ENCODE results near the gene GPR34. TPM values are rescaled to one million over a fixed set of nuclear protein-coding genes. Genes with fewer than 3 reads are reported as not detected.

GPR34 gene
- total RNA-seq, 1 donor from 2014 or later, result not detected

DNA sequence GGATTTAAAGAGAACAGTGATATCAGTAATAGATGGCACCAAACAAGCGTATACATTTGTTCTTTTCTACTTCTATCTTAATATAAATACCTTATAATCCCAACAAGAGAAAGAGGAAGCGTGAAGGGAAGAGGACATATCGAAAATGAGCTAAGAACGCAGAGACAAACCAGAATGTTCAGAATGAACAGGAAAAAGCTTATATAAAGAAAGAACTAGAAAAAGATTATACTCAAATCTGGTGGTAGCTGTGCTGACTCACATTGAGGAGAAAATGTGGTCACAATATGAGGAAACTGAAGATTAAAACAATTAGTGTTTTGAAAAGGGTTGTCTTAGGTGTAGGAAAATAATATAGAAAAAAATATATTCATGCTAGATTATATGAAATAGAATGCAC lies 2.0 kb upstream of the GPR34 start:
- no peaks in the 10 kb centered on the region for H3K36me3 ChIP-seq (ENCODE audit: control insufficient read depth, insufficient read depth, low read length)
- TF ChIP-seq CTCF (IDR thresholded peaks at IDR 0.05; ENCODE audit: insufficient read depth, low read length, poor library complexity, severe bottlenecking), result no peak
- H3K4me3 ChIP-seq (ENCODE audit: low read depth, low read length), result no peak overlapping the region
- H3K27me3 ChIP-seq (ENCODE audit: control insufficient read depth, insufficient read depth, low read length), result no peaks in the 10 kb centered on the region
- no peak for DNase-seq (ENCODE audit: low read depth)

DNA sequence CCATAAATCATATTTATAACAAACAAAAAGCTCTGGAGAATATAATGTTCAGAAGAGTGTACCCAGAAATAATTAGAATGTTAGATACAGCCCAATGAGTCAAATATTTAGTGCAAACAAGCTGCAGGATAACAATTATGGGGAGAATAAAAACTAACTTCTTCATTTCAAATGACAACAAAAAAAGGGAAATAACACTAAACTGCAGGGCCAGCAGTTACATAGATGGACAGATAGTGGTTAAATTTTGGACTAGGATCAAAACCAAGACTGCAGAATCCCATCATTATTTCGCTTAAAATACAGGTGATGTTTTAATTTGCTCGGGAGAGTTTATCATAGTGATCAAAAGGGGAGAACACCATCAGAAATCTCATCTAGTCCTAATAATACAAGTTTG lies 617 bp upstream of the GPR34 start:
- Histone ChIP-seq H3K27me3 (ENCODE audit: control insufficient read depth, insufficient read depth, low read length) (no peaks in the 10 kb centered on the region), H3K36me3 (ENCODE audit: control insufficient read depth, insufficient read depth, low read length) (no peaks in the 10 kb centered on the region), H3K4me3 (ENCODE audit: low read depth, low read length) (no peak overlapping the region)
- DNase-seq (ENCODE audit: low read depth), result no peak
- no peak for TF ChIP-seq CTCF (IDR thresholded peaks at IDR 0.05; ENCODE audit: insufficient read depth, low read length, poor library complexity, severe bottlenecking)

DNA sequence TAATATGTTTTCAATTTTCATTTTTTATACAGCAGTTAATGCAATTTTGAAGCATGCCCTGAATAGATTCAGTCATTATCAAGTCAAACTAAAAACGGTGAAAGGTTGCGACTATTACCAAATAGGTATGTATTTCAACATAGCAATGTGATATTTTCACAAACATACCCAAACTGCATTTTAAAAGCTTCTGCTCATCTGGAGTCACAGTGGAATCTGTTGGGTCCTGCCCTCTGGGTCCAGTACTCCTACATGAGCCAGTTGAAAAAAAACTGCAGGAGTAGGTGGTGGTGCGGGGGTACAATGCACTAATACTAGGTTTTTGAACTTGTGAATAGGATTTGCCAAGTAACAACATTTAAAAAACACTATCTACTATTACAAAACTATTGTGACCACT lies 938 bp downstream of the GPR34 start:
- DNase-seq (ENCODE audit: low read depth), result no peak
- Histone ChIP-seq H3K36me3 (ENCODE audit: control insufficient read depth, insufficient read depth, low read length) (no peaks in the 10 kb centered on the region), H3K4me3 (ENCODE audit: low read depth, low read length) (no peak overlapping the region), H3K27me3 (ENCODE audit: control insufficient read depth, insufficient read depth, low read length) (no peaks in the 10 kb centered on the region)
- no peak for TF ChIP-seq CTCF (IDR thresholded peaks at IDR 0.05; ENCODE audit: insufficient read depth, low read length, poor library complexity, severe bottlenecking)

DNA sequence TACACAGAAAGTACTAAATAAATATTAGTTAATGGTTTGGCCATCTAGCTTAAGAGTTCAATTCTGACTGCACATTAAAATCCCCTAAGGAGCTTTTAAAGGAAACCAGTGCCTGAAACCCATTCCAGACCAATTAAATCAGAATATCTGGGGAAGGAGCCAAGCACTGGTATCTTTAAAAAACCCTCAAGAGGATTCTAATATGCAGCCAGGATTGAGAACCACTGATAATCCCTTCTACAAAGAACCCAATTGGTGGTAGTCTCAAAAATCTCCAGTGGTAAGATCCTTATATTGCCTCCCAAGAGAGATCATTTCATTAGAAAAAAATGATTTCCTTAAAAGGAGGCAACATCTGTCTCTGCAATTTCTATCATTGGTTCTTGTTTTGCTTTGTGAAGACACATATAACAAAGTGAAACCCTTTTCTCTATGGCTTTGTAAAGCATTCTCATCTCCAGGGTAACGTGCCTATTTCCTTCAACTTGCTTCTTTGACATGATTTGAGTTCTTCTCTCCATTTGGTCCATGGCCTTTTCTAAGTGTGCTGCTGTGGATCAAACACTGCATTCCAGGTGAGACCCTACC lies 3.5 kb downstream of the GPR34 start:
- H3K4me3 ChIP-seq (ENCODE audit: low read depth, low read length), result no peak overlapping the region
- no peak for TF ChIP-seq CTCF (IDR thresholded peaks at IDR 0.05; ENCODE audit: insufficient read depth, low read length, poor library complexity, severe bottlenecking)
- no peaks in the 10 kb centered on the region for H3K27me3 ChIP-seq (ENCODE audit: control insufficient read depth, insufficient read depth, low read length)
- DNase-seq (ENCODE audit: low read depth), result no peak
- H3K36me3 ChIP-seq (ENCODE audit: control insufficient read depth, insufficient read depth, low read length), result no peaks in the 10 kb centered on the region

DNA sequence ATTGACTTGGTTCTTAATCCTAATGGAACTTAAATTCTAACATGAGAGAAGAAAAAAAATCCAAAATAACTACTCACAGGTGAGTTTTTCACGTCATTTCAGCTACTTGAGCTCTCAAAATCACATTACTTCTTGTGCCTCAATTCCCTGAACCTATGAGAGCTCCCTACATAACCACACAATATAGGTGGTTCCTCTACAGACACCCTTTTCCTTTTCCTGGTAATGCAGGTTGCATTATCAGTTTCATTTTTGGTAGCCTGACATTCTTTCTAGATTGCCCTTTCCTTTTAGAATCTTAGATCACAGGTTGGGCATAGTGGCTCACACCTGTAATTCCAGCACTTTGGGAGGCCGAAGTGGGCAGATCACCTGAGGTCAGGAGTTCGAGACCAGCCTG lies 4.3 kb downstream of the GPR34 start:
- H3K4me3 ChIP-seq (ENCODE audit: low read depth, low read length), result no peak overlapping the region
- no peaks in the 10 kb centered on the region for H3K36me3 ChIP-seq (ENCODE audit: control insufficient read depth, insufficient read depth, low read length)
- no peak for TF ChIP-seq CTCF (IDR thresholded peaks at IDR 0.05; ENCODE audit: insufficient read depth, low read length, poor library complexity, severe bottlenecking)
- no peaks in the 10 kb centered on the region for H3K27me3 ChIP-seq (ENCODE audit: control insufficient read depth, insufficient read depth, low read length)
- DNase-seq (ENCODE audit: low read depth), result no peak

GRCh38 chrX:41695426-41695825 lies 6.7 kb downstream of the GPR34 start:
- no peak for DNase-seq (ENCODE audit: low read depth)
- Histone ChIP-seq H3K36me3 (ENCODE audit: control insufficient read depth, insufficient read depth, low read length) (no peaks in the 10 kb centered on the region), H3K27me3 (ENCODE audit: control insufficient read depth, insufficient read depth, low read length) (no peaks in the 10 kb centered on the region), H3K4me3 (ENCODE audit: low read depth, low read length) (no peak overlapping the region)
- TF ChIP-seq CTCF (IDR thresholded peaks at IDR 0.05; ENCODE audit: insufficient read depth, low read length, poor library complexity, severe bottlenecking), result no peak
